ENCODE data around the gene RAB11FIP4. TPM values are rescaled to one million over a fixed set of nuclear protein-coding genes. Genes with fewer than 3 reads are reported as not detected.

Gene RAB11FIP4
- total and polyA plus RNA-seq, 10 of the 15 experiments (the other 5 are each of a cell fraction or from before 2014, with no cell fraction given) = 1.4 to 27.0 (median 17.6) TPM

DNA sequence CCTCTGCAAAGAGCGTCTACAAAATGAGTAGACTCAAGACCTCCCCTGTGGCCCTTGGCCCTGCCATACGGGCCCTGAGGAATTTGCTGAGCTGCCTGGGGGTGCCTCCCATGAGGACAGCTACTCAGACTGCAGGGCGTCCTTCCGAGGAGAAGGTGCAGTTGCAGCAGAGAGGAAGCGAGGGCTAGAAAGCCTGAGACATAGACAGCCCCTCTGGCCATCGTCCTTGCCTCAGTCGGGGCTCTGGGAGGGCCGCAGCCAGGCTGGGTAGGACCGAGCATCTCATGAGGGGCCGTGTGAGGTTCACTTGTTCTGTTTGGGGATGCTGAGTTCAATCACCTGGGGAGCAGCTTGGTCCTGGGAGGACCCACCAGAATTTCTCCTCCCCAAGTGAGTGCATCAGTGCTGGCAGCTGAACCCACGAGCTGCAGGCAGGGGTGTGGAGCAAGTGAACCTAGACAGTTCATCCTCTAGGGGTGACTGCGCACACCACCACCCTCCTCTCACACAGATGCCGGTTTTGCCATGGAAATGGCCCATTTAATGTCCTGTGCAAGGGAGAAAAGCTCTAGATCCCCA lies 20.3 kb downstream of the RAB11FIP4 start:
- Histone ChIP-seq H3K79me2 (ENCODE audit: control insufficient read depth, insufficient read depth, low read length) (no peaks in the 10 kb centered on the region), H3K27ac (ENCODE audit: control insufficient read depth, insufficient read depth) (no peak overlapping the region), H4K20me1 (ENCODE audit: control insufficient read depth, insufficient read depth) (no peaks in the 10 kb centered on the region), H3K4me1 (ENCODE audit: control insufficient read depth, insufficient read depth, low read length) (no peaks in the 10 kb centered on the region), H3K4me3 (no peak overlapping the region), H2AFZ (ENCODE audit: control insufficient read depth, low read depth, low read length) (no peak overlapping the region), H3K9ac (ENCODE audit: control insufficient read depth, insufficient read depth, low read length) (no peak overlapping the region), H3K36me3 (ENCODE audit: control insufficient read depth in 2 of 2, insufficient read depth in 2 of 2, low read length in 1 of 2) (no peaks in the 10 kb centered on the region), H3K9me3 (replicated peaks; ENCODE audit: control insufficient read depth, insufficient read depth, low read length) (no peaks in the 10 kb centered on the region), H3K27me3 (replicated peaks in 1 of 2; ENCODE audit: control insufficient read depth in 2 of 2, insufficient read depth in 2 of 2, low read length in 1 of 2) (no peaks in the 10 kb centered on the region), H3K4me2 (ENCODE audit: control insufficient read depth, insufficient read depth) (no peak overlapping the region)
- ChIA-PET POLR2A (interaction anchor here (0.5 kb wide), 1 partner anchor 101 kb away, joined by 3 read pairs; no protein-coding TSS in a partner anchor), SMC1A (ENCODE audit: uncharacterized antibody, unreplicated experiment) (interaction anchor here (1.1 kb wide), 1 partner anchor 12 kb away, joined by 4 read pairs; no protein-coding TSS in a partner anchor), RAD21 (ENCODE audit: unreplicated experiment) (no interaction called here), CTCF (no interaction called here)
- DNase-seq (ENCODE audit: low read depth, low spot score) (no peak), FAIRE-seq (no peak), ATAC-seq (no peak)
- intact Hi-C loops (cut with micrococcal nuclease; ENCODE audit: unreplicated experiment) (no loop called here), in situ Hi-C loops (cut with MboI) (no loop called here)
- BruUV-seq (replicated peaks) = no TSS peak
- TF ChIP-seq SIN3A (IDR thresholded peaks at IDR 0.05; ENCODE audit: low read depth, low read length) = no peak
- no peak for TF ChIP-seq CTCF (IDR thresholded peaks at IDR 0.05 in 2 of 3, conservative IDR thresholded peaks at IDR 0.05 in 1 of 3; ENCODE audit: control insufficient read depth in 2 of 3, extremely low read depth in 1 of 3, insufficient read depth in 1 of 3, low read depth in 3 of 3, low read length in 3 of 3)
- no peak for TF ChIP-seq RCOR1 (conservative IDR thresholded peaks at IDR 0.05; ENCODE audit: low read depth, low read length)
- TF ChIP-seq FOS (IDR thresholded peaks at IDR 0.05; ENCODE audit: borderline replicate concordance, extremely low read depth, insufficient read length) = no peak
- TF ChIP-seq MAX (IDR thresholded peaks at IDR 0.05; ENCODE audit: low read depth, low read length) = no peak
- TF ChIP-seq MYB (IDR thresholded peaks at IDR 0.05; ENCODE audit: borderline replicate concordance, low read depth, low read length) = no peak
- no peak for TF ChIP-seq NFYB (IDR thresholded peaks at IDR 0.05; ENCODE audit: insufficient read depth, low read depth, low read length)
- no peak for TF ChIP-seq SREBF1 (IDR thresholded peaks at IDR 0.05; ENCODE audit: low read length)
- no peak for TF ChIP-seq HDAC2 (IDR thresholded peaks at IDR 0.05)
- TF ChIP-seq KAT2A (conservative IDR thresholded peaks at IDR 0.05; ENCODE audit: control insufficient read depth, low read depth, low read length) = no peak
- TF ChIP-seq NFYA (IDR thresholded peaks at IDR 0.05; ENCODE audit: borderline replicate concordance, low read depth, low read length) = no peak
- no peak for TF ChIP-seq JUNB (IDR thresholded peaks at IDR 0.05)
- TF ChIP-seq, protein P1, sequence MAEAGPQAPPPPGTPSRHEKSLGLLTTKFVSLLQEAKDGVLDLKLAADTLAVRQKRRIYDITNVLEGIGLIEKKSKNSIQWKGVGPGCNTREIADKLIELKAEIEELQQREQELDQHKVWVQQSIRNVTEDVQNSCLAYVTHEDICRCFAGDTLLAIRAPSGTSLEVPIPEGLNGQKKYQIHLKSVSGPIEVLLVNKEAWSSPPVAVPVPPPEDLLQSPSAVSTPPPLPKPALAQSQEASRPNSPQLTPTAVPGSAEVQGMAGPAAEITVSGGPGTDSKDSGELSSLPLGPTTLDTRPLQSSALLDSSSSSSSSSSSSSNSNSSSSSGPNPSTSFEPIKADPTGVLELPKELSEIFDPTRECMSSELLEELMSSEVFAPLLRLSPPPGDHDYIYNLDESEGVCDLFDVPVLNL (IDR thresholded peaks at IDR 0.05; ENCODE audit: low read depth, low read length) = no peak
- no peak for TF ChIP-seq SRF (IDR thresholded peaks at IDR 0.05; ENCODE audit: low read depth in 2 of 2, low read length in 2 of 2)
- WGBS (ENCODE audit: insufficient coverage, insufficient replicate concordance, low lambda C conversion rate, missing lambda C conversion rate) = 31% methylated on average over 13 of the region's 13 CpGs
